ENCODE measurements around the gene PUS1.

Gene PUS1

GRCh38 chr12:131920157-131920508, 8.9 kb upstream of the PUS1 start:
- H3F3A ChIP-seq (ENCODE audit: low read depth) = no peaks in the 10 kb centered on the region
- peaks cover 37% of the 10 kb centered on the region; the same call in 1 of the 2 replicates for H3K36me3 ChIP-seq (ENCODE audit: insufficient read depth, low read length)
- no peaks in the 10 kb centered on the region for H3K9me3 ChIP-seq (ENCODE audit: insufficient read depth, low read depth, low read length)
- H3K9ac ChIP-seq (ENCODE audit: low read depth, low read length, poor library complexity, severe bottlenecking) = no peak overlapping the region
- H3K79me2 ChIP-seq (ENCODE audit: insufficient read depth, low read length) = no peaks in the 10 kb centered on the region
- H3K4me2 ChIP-seq (ENCODE audit: low read depth, low read length, poor library complexity, severe bottlenecking) = no peak overlapping the region
- no peak overlapping the region for H2AFZ ChIP-seq (ENCODE audit: low read length)
- TF ChIP-seq EZH2phosphoT487 (IDR thresholded peaks at IDR 0.05; ENCODE audit: borderline replicate concordance) (no peak), CTCF (conservative IDR thresholded peaks at IDR 0.05; ENCODE audit: low read length) (no peak)
- H3K4me1 ChIP-seq (ENCODE audit: insufficient read depth, low read length, poor library complexity, severe bottlenecking) = no peaks in the 10 kb centered on the region
- H3K4me3 ChIP-seq (ENCODE audit: low read length, poor library complexity, severe bottlenecking) = no peak overlapping the region
- H4K20me1 ChIP-seq (ENCODE audit: insufficient read depth, low read length, poor library complexity, severe bottlenecking) = no peaks in the 10 kb centered on the region
- no peaks in the 10 kb centered on the region for H3K9me2 ChIP-seq (replicated peaks; ENCODE audit: low read depth, low read length)
- H3K27me3 ChIP-seq (ENCODE audit: insufficient read depth, low read length, poor library complexity, severe bottlenecking) = no peaks in the 10 kb centered on the region

DNA sequence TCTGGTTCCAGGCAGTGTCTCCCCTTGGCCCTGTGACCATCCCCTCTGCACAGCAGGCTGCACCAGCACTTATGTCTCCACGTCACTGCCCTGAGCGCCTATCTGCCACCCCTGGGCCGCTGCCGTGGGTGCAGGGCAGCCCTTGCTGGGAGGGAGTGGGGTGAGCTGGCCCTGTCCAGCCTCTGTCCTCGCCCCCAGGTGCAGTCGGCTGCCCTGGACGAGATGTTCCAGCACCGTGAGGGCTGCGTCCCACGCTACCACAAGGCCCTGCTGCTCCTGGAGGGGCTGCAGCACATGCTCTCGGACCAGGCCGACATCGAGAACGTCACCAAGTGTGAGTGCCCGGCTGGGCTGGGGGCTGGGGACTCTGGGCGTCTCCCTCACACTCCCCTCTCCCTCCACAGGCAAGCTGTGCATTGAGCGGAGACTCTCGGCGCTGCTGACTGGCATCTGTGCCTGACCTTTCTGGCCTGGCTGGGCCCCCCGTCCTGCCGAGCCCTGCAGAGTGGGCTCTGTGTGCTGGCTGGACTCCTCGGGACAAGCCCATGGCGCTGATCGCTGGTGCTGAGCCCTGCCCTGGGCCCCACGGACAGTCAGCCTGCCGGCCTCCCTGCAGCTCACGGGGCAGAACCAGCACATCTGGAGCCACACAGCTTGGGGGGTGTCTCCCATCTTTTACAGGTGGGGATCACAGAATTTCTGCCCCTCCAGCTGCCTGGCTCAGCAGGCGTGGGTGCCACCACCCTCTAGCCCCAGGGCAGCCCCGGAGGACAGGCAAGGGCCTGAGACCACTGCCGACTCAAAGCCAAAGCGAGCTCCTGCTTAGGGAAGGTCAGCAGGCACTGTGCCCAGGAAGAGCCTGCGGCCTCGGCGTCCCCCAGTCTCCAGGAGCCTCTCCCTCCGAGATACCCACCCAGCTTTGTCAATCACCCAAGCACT, 7.9 kb upstream of the PUS1 start:
- no peaks in the 10 kb centered on the region for H3K79me2 ChIP-seq (ENCODE audit: insufficient read depth, low read length)
- no peaks in the 10 kb centered on the region for H3F3A ChIP-seq (ENCODE audit: low read depth)
- H3K4me2 ChIP-seq (ENCODE audit: low read depth, low read length, poor library complexity, severe bottlenecking) = no peak overlapping the region
- H3K9ac ChIP-seq (ENCODE audit: low read depth, low read length, poor library complexity, severe bottlenecking) = no peak overlapping the region
- TF ChIP-seq CTCF (conservative IDR thresholded peaks at IDR 0.05; ENCODE audit: low read length) = no peak
- TF ChIP-seq EZH2phosphoT487 (IDR thresholded peaks at IDR 0.05; ENCODE audit: borderline replicate concordance) = no peak
- H3K4me3 ChIP-seq (ENCODE audit: low read length, poor library complexity, severe bottlenecking) = no peak overlapping the region
- H4K20me1 ChIP-seq (ENCODE audit: insufficient read depth, low read length, poor library complexity, severe bottlenecking) = no peaks in the 10 kb centered on the region
- H3K9me3 ChIP-seq (ENCODE audit: insufficient read depth, low read depth, low read length) = no peaks in the 10 kb centered on the region
- H3K36me3 ChIP-seq (ENCODE audit: insufficient read depth, low read length) = peaks cover 28% of the 10 kb centered on the region; the same call in 1 of the 2 replicates
- H2AFZ ChIP-seq (ENCODE audit: low read length) = no peak overlapping the region
- H3K27me3 ChIP-seq (ENCODE audit: insufficient read depth, low read length, poor library complexity, severe bottlenecking) = no peaks in the 10 kb centered on the region
- H3K4me1 ChIP-seq (ENCODE audit: insufficient read depth, low read length, poor library complexity, severe bottlenecking) = no peaks in the 10 kb centered on the region
- H3K9me2 ChIP-seq (replicated peaks; ENCODE audit: low read depth, low read length) = no peaks in the 10 kb centered on the region

- Histone ChIP-seq H3K9me2 (replicated peaks; ENCODE audit: low read depth, low read length) (no peaks in the 10 kb centered on the region), H3K4me3 (ENCODE audit: low read length, poor library complexity, severe bottlenecking) (no peak overlapping the region), H3K27me3 (ENCODE audit: insufficient read depth, low read length, poor library complexity, severe bottlenecking) (no peaks in the 10 kb centered on the region), H3K4me2 (ENCODE audit: low read depth, low read length, poor library complexity, severe bottlenecking) (no peak overlapping the region), H3K9me3 (ENCODE audit: insufficient read depth, low read depth, low read length) (no peaks in the 10 kb centered on the region), H3K9ac (ENCODE audit: low read depth, low read length, poor library complexity, severe bottlenecking) (no peak overlapping the region), H3K36me3 (ENCODE audit: insufficient read depth, low read length) (peaks cover 22% of the 10 kb centered on the region; the same call in 1 of the 2 replicates), H4K20me1 (ENCODE audit: insufficient read depth, low read length, poor library complexity, severe bottlenecking) (no peaks in the 10 kb centered on the region), H3K79me2 (ENCODE audit: insufficient read depth, low read length) (no peaks in the 10 kb centered on the region), H3K4me1 (ENCODE audit: insufficient read depth, low read length, poor library complexity, severe bottlenecking) (no peaks in the 10 kb centered on the region), H3F3A (ENCODE audit: low read depth) (no peaks in the 10 kb centered on the region), H2AFZ (ENCODE audit: low read length) (no peak overlapping the region)
- TF ChIP-seq CTCF (conservative IDR thresholded peaks at IDR 0.05; ENCODE audit: low read length) (no peak), EZH2phosphoT487 (IDR thresholded peaks at IDR 0.05; ENCODE audit: borderline replicate concordance) (no peak)
These were observed 7.0 kb upstream of the PUS1 start for GRCh38 chr12:131921866-131922769.

Data from Loucy (cell line).